Karpas-422 (cell line): ENCODE data around the gene ZNF778. TPM values are rescaled to one million over a fixed set of nuclear protein-coding genes. Genes with fewer than 3 reads are reported as not detected.
"Not testable (repeated sequence)": the region's sequence is repeated elsewhere in the genome, so short reads cannot be mapped to it uniquely, and the experiment has no call there.

ENCODE experiments used
- DNase-seq: peaks from one replicate; pipeline ENCODE4 v3.0.0-alpha.2; 2015
- H2AFZ ChIP-seq: fragments of 200-600 bp; sonication (generic); 2 replicates; pipeline ENCODE4 v1.6.1; 2014; ENCODE audit warnings: antibody characterized with exemption, low read length, mixed read lengths
- H3K27ac ChIP-seq: fragments of 200-600 bp; sonication (generic); 2 replicates; pipeline ENCODE4 v1.5.1; 2014; ENCODE audit warnings: mild to moderate bottlenecking, low read length, moderate library complexity
- H3K27me3 ChIP-seq: fragments of 200-600 bp; sonication (generic); 2 replicates; pipeline ENCODE4 v1.6.1; 2014; ENCODE audit warnings: low read length, mixed read lengths
- H3K36me3 ChIP-seq: fragments of 200-600 bp; sonication (generic); 2 replicates; pipeline ENCODE4 v1.6.1; 2014; ENCODE audit warnings: low read length, mixed read lengths; ENCODE audit not compliant: insufficient read depth
- H3K4me1 ChIP-seq: fragments of 200-600 bp; sonication (generic); 2 replicates; pipeline ENCODE4 v1.6.1; 2014; ENCODE audit warnings: mild to moderate bottlenecking, low read length, mixed read lengths
- H3K4me2 ChIP-seq: fragments of 200-600 bp; sonication (generic); 2 replicates; pipeline ENCODE4 v1.6.1; 2014; ENCODE audit warnings: low read length, low read depth, mild to moderate bottlenecking; ENCODE audit not compliant: poor library complexity, severe bottlenecking
- H3K4me3 ChIP-seq: fragments of 200-600 bp; sonication (generic); 2 replicates; pipeline ENCODE4 v1.5.1; 2014; ENCODE audit warnings: mild to moderate bottlenecking, antibody characterized with exemption, low read length, mixed read lengths
- H3K79me2 ChIP-seq: fragments of 200-600 bp; sonication (generic); 2 replicates; pipeline ENCODE4 v1.6.1; 2014; ENCODE audit warnings: mild to moderate bottlenecking, low read length, mixed read lengths
- H3K9ac ChIP-seq: fragments of 200-600 bp; sonication (generic); 2 replicates; pipeline ENCODE4 v1.6.0; 2014; ENCODE audit warnings: low read length
- H3K9me2 ChIP-seq: fragments of 200-600 bp; sonication (generic), shearing (Covaris generic); replicated peaks from 2 replicates; pipeline ENCODE4 v1.6.0; 2014; ENCODE audit warnings: mild to moderate bottlenecking, low read length, moderate library complexity; ENCODE audit not compliant: insufficient read depth
- H3K9me3 ChIP-seq: fragments of 300-700, 200-600 bp; sonication (generic); 2 replicates; pipeline ENCODE4 v1.6.1; 2014; ENCODE audit warnings: low read length, mixed read lengths
- H4K20me1 ChIP-seq: fragments of 200-600 bp; sonication (generic); 2 replicates; pipeline ENCODE4 v1.6.1; 2014; ENCODE audit warnings: mild to moderate bottlenecking, antibody characterized with exemption, low read length, low read depth; ENCODE audit not compliant: insufficient read depth
- total RNA-seq: library from RNA; depleted of rRNA; stranded (reverse); fragments of >200 nt; shearing (Covaris generic); gene quantifications from 2 replicates; pipeline ENCODE4 v1.2.3, GENCODE V29; 2014; ENCODE audit warnings: low replicate concordance

ZNF778 gene
- total RNA-seq, 1 experiment from 2014 or later = 2.7 TPM

GRCh38 chr16:89237733-89238132, 20.2 kb downstream of the ZNF778 start:
- no peaks in the 10 kb centered on the region for H3K27me3 ChIP-seq
- peaks cover 7% of the 10 kb centered on the region for H3K4me1 ChIP-seq
- no peaks in the 10 kb centered on the region for H4K20me1 ChIP-seq
- no peak overlapping the region for H2AFZ ChIP-seq
- H3K9me3 ChIP-seq = no peaks in the 10 kb centered on the region
- no peak overlapping the region for H3K4me3 ChIP-seq
- H3K4me2 ChIP-seq = no peak overlapping the region
- no peak overlapping the region for H3K27ac ChIP-seq
- DNase-seq = no peak
- no peaks in the 10 kb centered on the region for H3K9me2 ChIP-seq
- peaks cover 5% of the 10 kb centered on the region; the same call in 1 of the 2 replicates for H3K36me3 ChIP-seq
- no peak overlapping the region for H3K9ac ChIP-seq
- peaks cover 4% of the 10 kb centered on the region for H3K79me2 ChIP-seq

- Histone ChIP-seq H3K27ac (peak overlapping the region; percentile 70), H2AFZ (no peak overlapping the region), H3K4me1 (peaks cover 7% of the 10 kb centered on the region), H3K79me2 (peaks cover 4% of the 10 kb centered on the region), H3K4me3 (peak overlapping the region; percentile 87), H3K9ac (peak overlapping the region; percentile 99), H3K9me2 (no peaks in the 10 kb centered on the region), H3K9me3 (no peaks in the 10 kb centered on the region), H3K27me3 (no peaks in the 10 kb centered on the region), H4K20me1 (no peaks in the 10 kb centered on the region), H3K36me3 (no peaks in the 10 kb centered on the region), H3K4me2 (peak overlapping the region; percentile 94)
- DNase-seq = peak; percentile 87
Observed at GRCh38 chr16:89241187-89242007, 23.9 kb downstream of the ZNF778 start.

DNA sequence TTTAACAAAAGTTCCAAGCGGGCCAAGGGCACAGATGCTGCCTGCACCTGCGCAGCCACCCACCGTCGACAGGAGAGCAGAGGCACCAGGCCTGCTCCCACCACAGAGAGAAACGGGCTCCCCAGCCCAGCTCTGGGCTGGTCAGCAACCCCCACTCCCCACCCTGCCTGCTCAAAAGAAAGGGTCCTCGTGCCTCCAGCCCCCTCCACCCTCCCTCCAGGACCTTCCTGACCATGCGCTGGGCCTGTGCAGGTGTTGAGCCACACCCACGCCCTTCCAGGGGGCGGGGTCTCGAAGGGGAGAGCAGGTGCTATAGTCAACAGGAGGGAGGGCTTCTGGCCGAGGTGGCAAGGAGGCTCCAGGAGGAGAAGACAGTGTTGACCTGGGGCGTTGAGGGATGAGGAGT, 25.3 kb downstream of the ZNF778 start:
- peaks cover 4% of the 10 kb centered on the region for H3K79me2 ChIP-seq
- H3K4me1 ChIP-seq = peaks cover 7% of the 10 kb centered on the region
- H3K27ac ChIP-seq = no peak overlapping the region
- no peak overlapping the region for H3K4me3 ChIP-seq
- no peaks in the 10 kb centered on the region for H3K9me2 ChIP-seq
- H3K9ac ChIP-seq = no peak overlapping the region
- H4K20me1 ChIP-seq = no peaks in the 10 kb centered on the region
- no peaks in the 10 kb centered on the region for H3K36me3 ChIP-seq
- H3K9me3 ChIP-seq = no peaks in the 10 kb centered on the region
- DNase-seq = no peak
- no peaks in the 10 kb centered on the region for H3K27me3 ChIP-seq
- H2AFZ ChIP-seq = no peak overlapping the region
- no peak overlapping the region for H3K4me2 ChIP-seq

- Histone ChIP-seq H3K27me3 (no peaks in the 10 kb centered on the region), H3K4me3 (no peak overlapping the region), H3K9ac (no peak overlapping the region), H4K20me1 (no peaks in the 10 kb centered on the region), H3K27ac (no peak overlapping the region), H3K36me3 (no peaks in the 10 kb centered on the region), H3K79me2 (peaks cover 4% of the 10 kb centered on the region), H3K4me1 (peaks cover 7% of the 10 kb centered on the region), H3K9me3 (no peaks in the 10 kb centered on the region), H3K9me2 (no peaks in the 10 kb centered on the region), H3K4me2 (no peak overlapping the region), H2AFZ (no peak overlapping the region)
- no peak for DNase-seq
Observed at GRCh38 chr16:89243664-89244063, 26.2 kb downstream of the ZNF778 start.

DNA sequence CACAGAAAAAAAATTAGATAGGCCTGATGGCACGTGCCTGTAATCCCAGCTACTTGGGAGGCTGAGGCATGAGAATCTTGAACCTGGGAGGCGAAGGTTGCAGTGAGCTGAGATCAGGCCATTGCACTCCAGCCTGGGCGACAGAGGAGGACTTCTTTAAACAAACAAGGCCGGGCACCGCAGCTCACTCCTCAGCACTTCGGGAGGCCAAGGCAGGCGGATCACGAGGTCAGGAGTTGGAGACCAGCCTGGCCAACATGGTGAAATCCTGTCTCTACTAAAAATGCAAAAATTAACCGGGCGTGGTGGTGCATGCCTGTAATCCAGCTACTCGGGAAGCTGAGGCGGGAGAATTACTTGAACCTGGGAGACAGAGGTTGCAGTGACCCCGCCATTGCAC, 26.8 kb downstream of the ZNF778 start:
- H4K20me1 ChIP-seq, H3K4me1 ChIP-seq, H3K4me3 ChIP-seq, H2AFZ ChIP-seq, H3K9me3 ChIP-seq, H3K4me2 ChIP-seq, H3K27me3 ChIP-seq, H3K27ac ChIP-seq, H3K36me3 ChIP-seq, H3K79me2 ChIP-seq, DNase-seq, H3K9ac ChIP-seq, H3K9me2 ChIP-seq: not testable (repeated sequence)

DNA sequence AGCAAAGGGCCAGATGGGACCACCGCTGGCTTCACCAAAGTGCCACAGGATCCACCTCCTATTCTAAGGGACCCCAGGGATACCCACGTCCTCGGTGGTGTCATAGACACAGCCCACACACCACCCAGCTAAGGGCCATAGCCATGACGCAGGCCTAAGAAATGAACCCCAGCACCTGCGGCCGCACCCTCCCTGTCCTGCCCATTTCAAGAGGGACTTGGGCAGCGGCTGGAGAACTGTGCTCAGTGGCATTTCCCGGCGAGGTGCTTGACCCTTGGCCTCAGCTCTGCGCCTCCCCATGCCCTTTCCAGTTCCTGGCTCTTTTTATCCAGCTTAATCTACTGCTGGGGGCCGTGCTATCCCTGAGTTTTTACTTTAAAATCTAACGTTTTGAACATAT, 27.3 kb downstream of the ZNF778 start:
- peaks cover 4% of the 10 kb centered on the region for H3K79me2 ChIP-seq
- H3K27ac ChIP-seq = no peak overlapping the region
- H2AFZ ChIP-seq = no peak overlapping the region
- H3K9me3 ChIP-seq = no peaks in the 10 kb centered on the region
- H3K27me3 ChIP-seq = no peaks in the 10 kb centered on the region
- H3K4me3 ChIP-seq = no peak overlapping the region
- H3K4me2 ChIP-seq = no peak overlapping the region
- peaks cover 7% of the 10 kb centered on the region for H3K4me1 ChIP-seq
- H3K9ac ChIP-seq = no peak overlapping the region
- DNase-seq = no peak
- no peaks in the 10 kb centered on the region for H3K9me2 ChIP-seq
- H3K36me3 ChIP-seq = no peaks in the 10 kb centered on the region
- H4K20me1 ChIP-seq = no peaks in the 10 kb centered on the region

- no peak overlapping the region for H3K27ac ChIP-seq
- no peak overlapping the region for H3K9ac ChIP-seq
Observed at GRCh38 chr16:89246383-89246902, 28.9 kb downstream of the ZNF778 start.

DNA sequence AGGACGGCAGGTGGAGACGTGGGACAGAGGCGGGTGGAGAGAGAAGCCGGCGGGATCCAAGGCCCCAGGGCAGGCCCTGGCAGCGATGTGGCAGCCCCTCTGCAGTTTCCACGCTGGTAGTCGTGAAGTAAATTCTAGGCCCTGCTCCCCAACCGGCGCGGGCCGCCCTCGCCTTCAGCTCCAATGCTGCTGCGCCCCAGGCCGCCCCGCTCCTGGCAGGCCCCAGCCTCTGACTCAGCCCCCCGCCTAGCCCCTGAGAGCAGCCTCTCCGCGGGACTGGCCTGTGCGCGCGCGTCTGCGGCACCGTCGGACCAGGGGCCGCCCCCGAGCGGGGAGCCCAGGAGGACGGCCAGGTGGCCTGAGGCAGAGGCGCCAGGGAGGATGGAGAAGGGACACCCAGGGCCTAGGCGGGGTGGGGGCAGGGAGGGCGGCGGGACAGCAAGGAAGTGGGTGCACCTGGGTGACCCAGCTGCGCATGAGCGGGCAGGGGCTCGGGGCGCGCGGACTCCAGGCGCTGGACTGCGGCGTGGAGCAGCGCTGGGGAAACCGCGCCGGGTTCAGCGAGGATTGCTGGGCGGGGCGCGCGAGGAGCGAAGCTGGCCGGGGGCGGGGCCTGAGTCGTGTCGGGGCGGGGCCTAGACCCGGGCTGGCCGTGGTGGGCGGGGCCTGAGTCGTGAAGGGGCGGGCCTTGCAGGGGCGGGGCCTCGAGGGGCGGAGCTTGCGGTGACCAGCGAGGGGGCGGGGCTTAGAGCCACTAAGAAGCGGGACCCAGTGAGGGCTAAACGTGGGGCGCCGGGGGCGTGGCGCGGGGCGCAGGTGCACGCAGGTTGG, 29.6 kb downstream of the ZNF778 start:
- no peaks in the 10 kb centered on the region for H3K4me1 ChIP-seq
- no peak overlapping the region for H2AFZ ChIP-seq
- DNase-seq = peak; percentile 50
- no peak overlapping the region for H3K9ac ChIP-seq
- no peak overlapping the region for H3K4me2 ChIP-seq
- no peaks in the 10 kb centered on the region for H4K20me1 ChIP-seq
- no peaks in the 10 kb centered on the region for H3K9me2 ChIP-seq
- H3K9me3 ChIP-seq = no peaks in the 10 kb centered on the region
- H3K27ac ChIP-seq = no peak overlapping the region
- H3K4me3 ChIP-seq = no peak overlapping the region
- H3K36me3 ChIP-seq = no peaks in the 10 kb centered on the region
- no peaks in the 10 kb centered on the region for H3K79me2 ChIP-seq
- H3K27me3 ChIP-seq = no peaks in the 10 kb centered on the region

More at GRCh38 chr16:89246383-89246902, 28.9 kb downstream of the ZNF778 start:
- H3K9me2 ChIP-seq = no peaks in the 10 kb centered on the region
- no peaks in the 10 kb centered on the region for H3K27me3 ChIP-seq
- no peaks in the 10 kb centered on the region for H4K20me1 ChIP-seq
- H3K36me3 ChIP-seq = no peaks in the 10 kb centered on the region
- no peak for DNase-seq
- no peak overlapping the region for H3K4me3 ChIP-seq
- H3K79me2 ChIP-seq = peaks cover 4% of the 10 kb centered on the region
- H3K4me1 ChIP-seq = peaks cover 3% of the 10 kb centered on the region
- no peak overlapping the region for H3K4me2 ChIP-seq
- no peaks in the 10 kb centered on the region for H3K9me3 ChIP-seq
- H2AFZ ChIP-seq = no peak overlapping the region
